Breast epithelium (tissue), 4 donors: ENCODE measurements around the gene ADPRM. TPM values are rescaled to one million over a fixed set of nuclear protein-coding genes. Genes with fewer than 3 reads are reported as not detected.
A peak's percentile ranks its signal among the peaks of the same experiment; 100 is the strongest.

Experiments used
- DNase-seq, 2 donors: peaks; one replicate each; pipeline ENCODE4 v3.0.0-alpha.2; 2019; ENCODE audit warnings: low spot score in 2 of 2
- H3K27ac ChIP-seq, 2 donors: fragments of 200-600 bp; sonication (generic) in 1 of 2; one replicate each; pipeline ENCODE4 v1.5.1; 2016 to 2019; ENCODE audit warnings: mild to moderate bottlenecking in 1 of 2
- H3K27me3 ChIP-seq, 2 donors: fragments of 200-600 bp; sonication (generic) in 1 of 2; one replicate each; pipeline versions ENCODE4 v1.5.1 to v1.6.0; 2017 to 2019; ENCODE audit warnings: control low read depth in 1 of 2, mild to moderate bottlenecking in 1 of 2
- H3K36me3 ChIP-seq: fragments of 200-600 bp; one replicate; pipeline ENCODE4 v1.5.1; 2019
- H3K4me1 ChIP-seq, 2 donors: fragments of 200-600 bp; sonication (generic); one replicate each; pipeline ENCODE4 v1.5.1; 2016 to 2019; ENCODE audit warnings: control low read depth in 1 of 2
- H3K4me3 ChIP-seq, 3 donors: fragments of 200-600 bp; sonication (generic); 1 replicate in 2 of 3; 2 replicates in 1 of 3; pipeline ENCODE4 v1.5.1; 2016 to 2019; ENCODE audit warnings: mild to moderate bottlenecking in 3 of 3, moderate library complexity in 2 of 3
- H3K9me3 ChIP-seq, 2 donors: fragments of 200-600 bp; sonication (generic) in 1 of 2; one replicate each; pipeline ENCODE4 v1.5.1; 2016 to 2019; ENCODE audit warnings: control low read depth in 1 of 2
- POLR2A ChIP-seq: fragments of 450-650 bp; IDR thresholded peaks from one replicate; pipeline ENCODE4 v1.6.1; 2016; ENCODE audit warnings: antibody characterized with exemption, mild to moderate bottlenecking, moderate library complexity
- POLR2AphosphoS5 ChIP-seq, 3 donors: sonication (generic); formaldehyde crosslinking; IDR thresholded peaks; one replicate each; pipeline ENCODE4 v1.6.1; 2017; ENCODE audit warnings: antibody characterized with exemption in 3 of 3
- intact Hi-C: fragments of 100-400 bp; cut with DNase I; formaldehyde crosslinking; loops from one replicate; pipeline ENCODE4 v1.15.1; 2023; ENCODE audit warnings: low total_unique reads
- total RNA-seq, 3 donors: library from RNA; depleted of rRNA; stranded (reverse); fragments of >200 nt; gene quantifications; one replicate each; pipeline ENCODE4 v1.1.0, GENCODE V29; 2016
- TF ChIP-seq, protein P1 (sequence below), 3 donors: fragments of 450-650 bp; IDR thresholded peaks; one replicate each; pipeline ENCODE4 v1.5.1; 2016 to 2017; ENCODE audit warnings: antibody characterized with exemption in 3 of 3, mild to moderate bottlenecking in 3 of 3, moderate library complexity in 3 of 3

Gene ADPRM
- total RNA-seq, 3 donors from 2014 or later = 15.2 to 31.0 (median 24.6) TPM

DNA sequence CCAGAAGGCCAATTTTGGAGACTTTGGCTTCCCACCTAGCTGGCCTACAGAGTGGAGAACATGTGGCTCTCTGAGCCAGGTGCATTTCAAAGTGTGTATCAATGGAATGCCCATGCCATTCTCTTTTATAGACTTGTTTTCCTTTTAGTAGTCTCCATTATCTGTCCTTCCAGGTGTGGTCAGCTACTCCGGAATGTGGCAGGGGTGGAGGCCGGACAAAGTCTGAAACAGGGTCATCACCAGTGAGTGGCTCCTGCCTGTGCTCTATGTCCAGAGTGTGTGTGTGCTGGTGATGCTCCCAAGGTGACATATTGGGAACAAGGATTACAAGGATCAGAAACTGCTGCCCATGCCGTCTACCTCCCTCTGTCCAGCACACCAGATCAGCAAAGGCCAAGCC lies 36.3 kb downstream of the ADPRM start:
- DNase-seq = no peak
- intact Hi-C loops = loop anchor here (10.0 kb wide), 1 partner anchor 111 kb away; no protein-coding TSS in a partner anchor
- Histone ChIP-seq H3K4me3 (no peak overlapping the region), H3K9me3 (no peaks in the 10 kb centered on the region), H3K27ac (no peak overlapping the region), H3K36me3 (no peaks in the 10 kb centered on the region), H3K4me1 (no peaks in the 10 kb centered on the region), H3K27me3 (no peaks in the 10 kb centered on the region)
- no peak for TF ChIP-seq POLR2A
- TF ChIP-seq, protein P1, sequence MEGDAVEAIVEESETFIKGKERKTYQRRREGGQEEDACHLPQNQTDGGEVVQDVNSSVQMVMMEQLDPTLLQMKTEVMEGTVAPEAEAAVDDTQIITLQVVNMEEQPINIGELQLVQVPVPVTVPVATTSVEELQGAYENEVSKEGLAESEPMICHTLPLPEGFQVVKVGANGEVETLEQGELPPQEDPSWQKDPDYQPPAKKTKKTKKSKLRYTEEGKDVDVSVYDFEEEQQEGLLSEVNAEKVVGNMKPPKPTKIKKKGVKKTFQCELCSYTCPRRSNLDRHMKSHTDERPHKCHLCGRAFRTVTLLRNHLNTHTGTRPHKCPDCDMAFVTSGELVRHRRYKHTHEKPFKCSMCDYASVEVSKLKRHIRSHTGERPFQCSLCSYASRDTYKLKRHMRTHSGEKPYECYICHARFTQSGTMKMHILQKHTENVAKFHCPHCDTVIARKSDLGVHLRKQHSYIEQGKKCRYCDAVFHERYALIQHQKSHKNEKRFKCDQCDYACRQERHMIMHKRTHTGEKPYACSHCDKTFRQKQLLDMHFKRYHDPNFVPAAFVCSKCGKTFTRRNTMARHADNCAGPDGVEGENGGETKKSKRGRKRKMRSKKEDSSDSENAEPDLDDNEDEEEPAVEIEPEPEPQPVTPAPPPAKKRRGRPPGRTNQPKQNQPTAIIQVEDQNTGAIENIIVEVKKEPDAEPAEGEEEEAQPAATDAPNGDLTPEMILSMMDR (IDR thresholded peaks at IDR 0.05) = no peak
- no peak for TF ChIP-seq POLR2AphosphoS5 (IDR thresholded peaks at IDR 0.05)

DNA sequence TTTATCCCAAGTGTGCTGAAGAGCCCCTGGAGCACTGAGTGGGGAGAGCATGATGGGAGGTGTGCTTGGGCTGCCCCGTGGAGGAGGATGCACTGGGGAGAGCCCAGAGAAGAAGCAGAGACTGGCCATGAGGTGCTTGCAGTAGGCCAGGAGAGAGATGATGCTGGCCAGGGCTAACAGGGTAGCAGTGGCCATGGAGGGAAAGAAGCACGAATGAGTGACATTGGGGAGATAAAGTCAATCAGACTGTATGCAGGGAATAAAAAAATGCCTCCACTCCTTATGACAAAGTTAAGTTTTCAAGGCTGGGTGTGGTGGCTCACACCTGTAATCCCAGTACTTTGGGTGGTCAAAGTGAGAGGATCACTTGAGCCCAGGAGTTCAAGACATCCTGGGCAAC lies 37.9 kb downstream of the ADPRM start:
- Histone ChIP-seq H3K36me3 (no peaks in the 10 kb centered on the region), H3K4me3 (no peak overlapping the region), H3K27ac (no peak overlapping the region), H3K4me1 (no peaks in the 10 kb centered on the region), H3K27me3 (no peaks in the 10 kb centered on the region), H3K9me3 (no peaks in the 10 kb centered on the region)
- TF ChIP-seq POLR2A (no peak), POLR2AphosphoS5 (IDR thresholded peaks at IDR 0.05) (no peak)
- TF ChIP-seq, protein P1 (IDR thresholded peaks at IDR 0.05) = no peak
- intact Hi-C loops = loop anchor here (10.0 kb wide), 1 partner anchor 110 kb away; no protein-coding TSS in a partner anchor
- no peak for DNase-seq

- H3K9me3 ChIP-seq = no peaks in the 10 kb centered on the region
- no peak for DNase-seq
- TF ChIP-seq, protein P1 (IDR thresholded peaks at IDR 0.05) = no peak
- no peak for TF ChIP-seq POLR2A
- TF ChIP-seq POLR2AphosphoS5 (IDR thresholded peaks at IDR 0.05) = no peak
- intact Hi-C loops = loop anchor here (10.0 kb wide), 1 partner anchor 109 kb away; no protein-coding TSS in a partner anchor
- H3K4me1 ChIP-seq = no peaks in the 10 kb centered on the region
- no peaks in the 10 kb centered on the region for H3K27me3 ChIP-seq
- H3K27ac ChIP-seq = no peak overlapping the region
- H3K4me3 ChIP-seq = no peak overlapping the region
- H3K36me3 ChIP-seq = no peaks in the 10 kb centered on the region
Observed at GRCh38 chr17:10735821-10736220, 38.4 kb downstream of the ADPRM start.

GRCh38 chr17:10737168-10737622 lies 39.8 kb downstream of the ADPRM start:
- Histone ChIP-seq H3K4me3 (no peak overlapping the region), H3K27me3 (no peaks in the 10 kb centered on the region), H3K4me1 (no peaks in the 10 kb centered on the region), H3K27ac (peak overlapping the region; percentile 49 to 62), H3K36me3 (no peaks in the 10 kb centered on the region), H3K9me3 (no peaks in the 10 kb centered on the region)
- intact Hi-C loops = loop anchor here (10.0 kb wide), 1 partner anchor 108 kb away; no protein-coding TSS in a partner anchor
- no peak for TF ChIP-seq POLR2AphosphoS5 (IDR thresholded peaks at IDR 0.05)
- TF ChIP-seq, protein P1 (IDR thresholded peaks at IDR 0.05) = peak; percentile 58 to 90 (median 73)
- peak; percentile 65 to 66 for DNase-seq

DNA sequence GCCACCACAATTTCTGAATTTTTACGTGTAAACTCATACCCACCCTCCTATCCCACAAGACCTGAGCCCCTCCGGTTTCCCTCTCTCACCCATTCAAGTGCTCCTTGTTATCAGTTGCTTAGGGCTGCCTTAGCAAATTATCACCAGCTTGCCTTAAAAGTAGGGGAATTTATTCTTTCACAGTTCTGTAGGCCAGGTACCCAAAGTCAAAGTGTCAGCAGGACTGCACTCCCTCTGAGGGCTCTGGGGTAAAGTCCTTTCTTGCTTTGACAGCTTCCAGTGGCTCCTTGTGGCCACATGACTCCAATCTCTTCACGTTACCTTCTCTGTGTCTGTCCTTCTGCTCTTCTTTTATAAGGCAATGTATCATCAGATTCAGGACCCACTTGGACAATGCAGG lies 40.3 kb downstream of the ADPRM start:
- no peaks in the 10 kb centered on the region for H3K27me3 ChIP-seq
- DNase-seq = no peak
- TF ChIP-seq POLR2AphosphoS5 (IDR thresholded peaks at IDR 0.05) (no peak), POLR2A (no peak)
- TF ChIP-seq, protein P1 (IDR thresholded peaks at IDR 0.05) = no peak
- intact Hi-C loops = loop anchor here (10.0 kb wide), 1 partner anchor 107 kb away; no protein-coding TSS in a partner anchor
- H3K27ac ChIP-seq = peak overlapping the region; percentile 49 to 62
- no peaks in the 10 kb centered on the region for H3K4me1 ChIP-seq
- H3K4me3 ChIP-seq = no peak overlapping the region
- H3K36me3 ChIP-seq = no peaks in the 10 kb centered on the region
- no peaks in the 10 kb centered on the region for H3K9me3 ChIP-seq
